H1 (cell line): ENCODE data around the gene GPC6. TPM values are rescaled to one million over a fixed set of nuclear protein-coding genes. Genes with fewer than 3 reads are reported as not detected.
A peak's percentile ranks its signal among the peaks of the same experiment; 100 is the strongest.

Experiments
- CTCF ChIA-PET: fragments of 300-600 bp; sonication (Branson Sonifier 250); formaldehyde crosslinking; loops from one replicate; lab custom pipeline; 2021; ENCODE audit not compliant: partially characterized antibody; lab: Charles Lee
- POLR2A ChIA-PET: fragments of 300-600 bp; sonication (Branson Sonifier 250); formaldehyde crosslinking; loops from one replicate; lab custom pipeline; 2021; ENCODE audit warnings: inconsistent platforms; ENCODE audit not compliant: partially characterized antibody; lab: Charles Lee
- DNase-seq, 2 experiments: peaks; one replicate each; pipeline versions ENCODE4 v3.0.0 to v3.0.0-alpha.2; 2010 to 2022; ENCODE audit warnings: low spot score in 2 of 2, low read depth in 1 of 2, mixed read lengths in 1 of 2
- FAIRE-seq: peaks from 2 replicates; lab custom pipeline; 2011; peaks lifted over from hg19 to GRCh38; lab: Jason Lieb, UNC
- H2AFZ ChIP-seq: 2 replicates; pipeline ENCODE4 v1.8.1; 2012; ENCODE audit warnings: low read length, inconsistent platforms
- H2AK5ac ChIP-seq: 2 replicates; pipeline ENCODE4 v1.6.1; 2013; ENCODE audit warnings: low read depth, low read length
- H2BK120ac ChIP-seq: replicated peaks from 2 replicates; pipeline ENCODE3; 2013; ENCODE audit warnings: low read depth, low read length, inconsistent platforms
- H2BK12ac ChIP-seq: 2 replicates; pipeline ENCODE4 v1.6.1; 2013; ENCODE audit warnings: low read depth, low read length
- H2BK15ac ChIP-seq: 2 replicates; pipeline ENCODE4 v1.6.1; 2013; ENCODE audit warnings: low read length
- H2BK20ac ChIP-seq: 2 replicates; pipeline ENCODE4 v1.6.1; 2013; ENCODE audit warnings: low read length
- H2BK5ac ChIP-seq: 2 replicates; pipeline ENCODE4 v1.6.1; 2013; ENCODE audit warnings: low read depth, low read length
- H3K14ac ChIP-seq: 2 replicates; pipeline ENCODE4 v1.6.1; 2013; ENCODE audit warnings: inconsistent platforms; ENCODE audit not compliant: insufficient read length
- H3K18ac ChIP-seq: 2 replicates; pipeline ENCODE4 v1.6.1; 2013; ENCODE audit warnings: low read length; ENCODE audit errors: extremely low read depth
- H3K23ac ChIP-seq: 2 replicates; pipeline ENCODE4 v1.6.1; 2013; ENCODE audit warnings: inconsistent platforms; ENCODE audit not compliant: insufficient read length
- H3K23me2 ChIP-seq: 2 replicates; pipeline ENCODE4 v1.6.1; 2013; ENCODE audit warnings: low read depth, low read length
- H3K27ac ChIP-seq: 2 replicates; pipeline ENCODE4 v1.6.1; 2011; ENCODE audit warnings: low read depth, low read length, inconsistent platforms
- H3K27me3 ChIP-seq, 4 experiments: replicated peaks in 1 of 4; 1 replicate in 1 of 4; 2 replicates in 3 of 4; pipeline versions ENCODE4 v1.6.1 to v1.8.1; 2011 to 2013; ENCODE audit warnings: low read length in 3 of 4, mild to moderate bottlenecking in 3 of 4, inconsistent platforms in 2 of 4, mixed read lengths in 2 of 4, moderate library complexity in 1 of 4; ENCODE audit not compliant: control insufficient read depth in 3 of 4, insufficient read depth in 3 of 4; ENCODE audit errors: extremely low read depth in 1 of 4
- H3K36me3 ChIP-seq, 4 experiments: 2 replicates each; pipeline versions ENCODE4 v1.6.1 to v1.8.1; 2011 to 2013; ENCODE audit warnings: mild to moderate bottlenecking in 4 of 4, low read length in 3 of 4, moderate library complexity in 2 of 4, control low read depth in 1 of 4, inconsistent platforms in 1 of 4; ENCODE audit not compliant: insufficient read depth in 4 of 4, control insufficient read depth in 2 of 4
- H3K4ac ChIP-seq: replicated peaks from 2 replicates; pipeline ENCODE3; 2013; ENCODE audit warnings: low read length, low read depth, mixed read lengths, inconsistent platforms; ENCODE audit not compliant: insufficient read length
- H3K4me1 ChIP-seq, 4 experiments: replicated peaks in 1 of 4; 1 replicate in 1 of 4; 2 replicates in 3 of 4; pipeline versions ENCODE4 v1.6.1 to v1.8.1; 2011 to 2013; ENCODE audit warnings: low read length in 3 of 4, inconsistent platforms in 2 of 4, mixed read lengths in 1 of 4; ENCODE audit not compliant: insufficient read depth in 4 of 4, control insufficient read depth in 3 of 4
- H3K4me2 ChIP-seq, 2 experiments: 2 replicates each; pipeline versions ENCODE4 v1.6.1 to v1.8.1; 2011 to 2013; ENCODE audit warnings: low read depth in 2 of 2, low read length in 2 of 2, control low read depth in 1 of 2, inconsistent platforms in 1 of 2, mild to moderate bottlenecking in 1 of 2; ENCODE audit not compliant: insufficient read depth in 1 of 2
- H3K4me3 ChIP-seq, 4 experiments: fragments of 200-600, 300-600 bp in 1 of 4; sonication (generic), shearing (Covaris generic), sonication (Bioruptor Twin) in 1 of 4; 2 replicates each; pipeline versions ENCODE4 v1.5.1 to v1.8.1; 2011 to 2016; ENCODE audit warnings: low read length in 4 of 4, low read depth in 3 of 4, control low read depth in 2 of 4, inconsistent platforms in 2 of 4, mild to moderate bottlenecking in 2 of 4, mixed read lengths in 1 of 4, moderate library complexity in 1 of 4; ENCODE audit not compliant: insufficient read depth in 2 of 4; ENCODE audit errors: extremely low read depth in 1 of 4
- H3K56ac ChIP-seq: replicated peaks from 2 replicates; pipeline ENCODE3; 2013; ENCODE audit warnings: low read depth, mild to moderate bottlenecking, mixed read lengths, low read length, inconsistent platforms; ENCODE audit not compliant: insufficient read length
- H3K79me1 ChIP-seq: 2 replicates; pipeline ENCODE4 v1.6.1; 2013; ENCODE audit warnings: low read depth, low read length, control low read depth
- H3K79me2 ChIP-seq, 2 experiments: 2 replicates each; pipeline versions ENCODE4 v1.6.1 to v1.8.1; 2012 to 2013; ENCODE audit warnings: low read length in 2 of 2, mild to moderate bottlenecking in 2 of 2, inconsistent platforms in 1 of 2; ENCODE audit not compliant: insufficient read depth in 2 of 2, control insufficient read depth in 1 of 2
- H3K9ac ChIP-seq, 4 experiments: replicated peaks in 1 of 4; 1 replicate in 1 of 4; 2 replicates in 3 of 4; pipeline versions ENCODE4 v1.6.1 to v1.8.1; 2011 to 2013; ENCODE audit warnings: low read depth in 3 of 4, low read length in 3 of 4, control low read depth in 2 of 4, mild to moderate bottlenecking in 2 of 4, moderate library complexity in 2 of 4, inconsistent platforms in 1 of 4; ENCODE audit errors: extremely low read depth in 1 of 4
- H3K9me3 ChIP-seq, 2 experiments: 2 replicates each; pipeline versions ENCODE4 v1.6.1 to v1.8.1; 2012 to 2013; ENCODE audit warnings: mild to moderate bottlenecking in 2 of 2, moderate library complexity in 2 of 2, control low read depth in 1 of 2, inconsistent platforms in 1 of 2, low read depth in 1 of 2, low read length in 1 of 2, mixed read lengths in 1 of 2; ENCODE audit not compliant: insufficient read depth in 2 of 2
- H4K20me1 ChIP-seq, 2 experiments: replicated peaks in 1 of 2; 2 replicates each; pipeline versions ENCODE3 to v1.8.1; 2011 to 2013; ENCODE audit warnings: inconsistent platforms in 2 of 2, low read length in 2 of 2, mild to moderate bottlenecking in 1 of 2; ENCODE audit not compliant: insufficient read depth in 2 of 2, control insufficient read depth in 1 of 2
- H4K5ac ChIP-seq: 2 replicates; pipeline ENCODE4 v1.6.1; 2013; ENCODE audit warnings: low read length, low read depth, mixed read lengths, inconsistent platforms; ENCODE audit not compliant: insufficient read length
- H4K8ac ChIP-seq: 2 replicates; pipeline ENCODE4 v1.8.0; 2013; ENCODE audit warnings: mild to moderate bottlenecking, moderate library complexity, low read length, inconsistent platforms; ENCODE audit not compliant: insufficient read depth; ENCODE audit errors: extremely low read depth
- H4K91ac ChIP-seq: replicated peaks from 2 replicates; pipeline ENCODE3; 2013; ENCODE audit warnings: low read length, mixed read lengths, inconsistent platforms; ENCODE audit not compliant: insufficient read length
- CEBPB ChIP-seq: IDR thresholded peaks from 2 replicates; pipeline ENCODE4 v1.6.1; 2012; ENCODE audit warnings: low read depth, low read length
- GABPA ChIP-seq: IDR thresholded peaks from 2 replicates; pipeline ENCODE4 v1.6.1; 2011; ENCODE audit warnings: mild to moderate bottlenecking, low read length, moderate library complexity, borderline replicate concordance; ENCODE audit not compliant: insufficient read depth
- WGBS, 2 experiments: shearing (Covaris generic) in 1 of 2; methylation state at CpG; one replicate each; pipeline versions ENCODE4 v1.1.6 to v1.1.7; 2013 to 2015; ENCODE audit warnings: low lambda C conversion rate in 2 of 2, mixed read lengths in 2 of 2, inconsistent platforms in 1 of 2, low coverage in 1 of 2, missing lambda C conversion rate in 1 of 2; ENCODE audit not compliant: insufficient replicate concordance in 2 of 2, insufficient coverage in 1 of 2, insufficient read length in 1 of 2; ENCODE audit errors: extremely low coverage in 1 of 2, missing lambda C conversion rate in 1 of 2; 5-methylcytosine and 5-hydroxymethylcytosine counted together
- polyA plus RNA-seq, 7 experiments: library from polyadenylated mRNA; depleted of rRNA in 3 of 7; stranded (reverse) in 5 of 7; unstranded in 2 of 7; fragments of >200 nt in 5 of 7; fragments of 200-250 nt in 2 of 7; gene quantifications; 1 replicate in 5 of 7; 2 replicates in 1 of 7; 4 replicates in 1 of 7; pipeline versions ENCODE4 v1.2.1 to v1.2.3, GENCODE V29; 2011 to 2013; ENCODE audit warnings: missing spikeins in 2 of 7, mixed read lengths in 2 of 7
- total RNA-seq: library from RNA; stranded (reverse); fragmentation: NEBNext Ultra II Directional; extraction: Animal tissue kit (Norgen Biotek cat#: 25700); gene quantifications from 2 replicates; pipeline ENCODE4 v1.2.1, GENCODE V29; 2021

GPC6 gene
- total and polyA plus RNA-seq, 2 of the 8 experiments (the other 6 are each of a cell fraction or from before 2014, with no cell fraction given), result 5.4 to 12.0 TPM

DNA sequence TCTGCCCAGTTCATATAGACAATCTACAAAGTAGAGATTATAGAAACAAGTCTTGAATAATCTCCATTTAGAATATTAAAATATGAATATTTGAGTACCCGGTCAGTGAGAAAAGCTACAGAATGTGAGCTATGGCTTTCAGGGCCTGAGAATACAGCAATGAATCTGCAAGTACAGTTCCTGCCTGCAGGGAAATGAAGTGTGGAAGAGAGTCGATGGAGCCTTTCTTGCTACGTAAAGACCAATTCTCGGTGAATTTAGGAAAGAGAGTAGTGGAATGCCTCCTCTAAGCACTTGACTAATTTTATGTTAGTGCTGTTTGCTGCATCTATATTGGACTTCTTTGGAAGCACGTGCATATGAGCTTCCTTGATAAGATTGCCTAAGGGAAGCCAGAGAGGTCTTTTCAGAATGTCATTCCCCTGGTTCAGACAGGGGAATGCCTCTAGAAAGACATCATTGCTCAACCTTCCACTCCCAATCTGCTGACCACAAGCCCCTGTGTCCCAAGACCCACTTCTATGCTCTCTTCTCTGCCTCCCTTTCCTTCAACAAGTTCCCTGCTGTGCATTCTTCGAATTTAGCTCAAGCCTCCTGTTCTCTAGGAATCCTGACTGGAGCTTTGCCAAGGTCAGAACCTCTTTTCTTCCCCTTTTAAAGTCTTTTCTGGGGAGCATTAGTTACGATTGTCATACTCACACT lies 41.9 kb downstream of the GPC6 start:
- H2AK5ac ChIP-seq, result no peak overlapping the region
- H2BK15ac ChIP-seq, result no peak overlapping the region
- POLR2A ChIA-PET, result interaction anchor here (1.6 kb wide), 1 partner anchor 10 kb away, joined by 5 read pairs; no protein-coding TSS in a partner anchor
- 0 out of 2 replicates have a peak overlapping the region, but pooled peaks have one; percentile 17 for H2AFZ ChIP-seq
- no peaks in the 10 kb centered on the region for H3K27me3 ChIP-seq
- no peak overlapping the region for H4K8ac ChIP-seq
- H3K23me2 ChIP-seq, result no peaks in the 10 kb centered on the region
- H3K18ac ChIP-seq, result no peak overlapping the region
- H3K4me3 ChIP-seq, result no peak overlapping the region
- H3K23ac ChIP-seq, result no peak overlapping the region
- WGBS, 2 experiments, result 76% methylated on average over 7 of the region's 7 CpGs; no CpG with 5 or more reads in 1 of the 2 experiments
- DNase-seq (no peak), FAIRE-seq (peak; percentile 50)
- H4K91ac ChIP-seq, result no peak overlapping the region
- H2BK120ac ChIP-seq, result no peak overlapping the region
- peaks cover 0 to 7% (median 5%) of the 10 kb centered on the region in 4 experiments; a peak in 2 of 7 replicates for H3K4me1 ChIP-seq
- TF ChIP-seq GABPA (no peak), CEBPB (peak; percentile 70; the same call in 1 of the 2 replicates)
- H3K14ac ChIP-seq, result no peak overlapping the region
- H3K56ac ChIP-seq, result no peak overlapping the region
- H3K27ac ChIP-seq, result no peak overlapping the region
- CTCF ChIA-PET, result interaction anchor here (0.9 to 2.6 kb wide), 3 partner anchors 11 to 28 kb away, joined by 3 to 7 read pairs (median 4); no protein-coding TSS in a partner anchor
- no peaks in the 10 kb centered on the region for H4K20me1 ChIP-seq
- no peak overlapping the region for H3K4ac ChIP-seq
- no peaks in the 10 kb centered on the region for H3K79me1 ChIP-seq
- H2BK20ac ChIP-seq, result no peak overlapping the region
- no peak overlapping the region for H4K5ac ChIP-seq
- H3K9me3 ChIP-seq, result no peaks in the 10 kb centered on the region
- no peak overlapping the region for H2BK5ac ChIP-seq
- no peaks in the 10 kb centered on the region for H3K36me3 ChIP-seq
- no peak overlapping the region; a peak in 1 of 4 replicates for H3K4me2 ChIP-seq
- no peaks in the 10 kb centered on the region for H3K79me2 ChIP-seq
- no peak overlapping the region for H2BK12ac ChIP-seq
- H3K9ac ChIP-seq, result no peak overlapping the region
